ENCODE measurements around the gene ATP9B.

Gene ATP9B

DNA sequence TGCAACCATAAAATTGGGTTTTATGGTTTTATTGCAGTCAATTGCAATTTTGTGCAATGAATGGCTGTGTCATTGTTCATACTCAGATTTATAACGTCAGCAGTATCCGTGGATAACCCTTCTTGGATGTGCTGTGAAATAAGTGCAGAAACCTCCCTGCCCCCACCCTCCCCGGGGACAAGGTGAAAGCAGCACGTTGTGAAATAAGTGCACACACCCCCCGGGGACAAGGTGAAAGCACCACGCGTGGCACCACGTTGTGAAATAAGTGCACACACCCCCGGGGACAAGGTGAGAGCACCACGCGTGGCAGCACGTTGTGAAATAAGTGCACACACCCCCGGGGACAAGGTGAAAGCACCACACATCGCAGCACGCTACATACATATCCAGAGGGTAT, 232.9 kb downstream of the ATP9B start:
- H3K27ac ChIP-seq: no peak overlapping the region
- TF ChIP-seq, protein P1, sequence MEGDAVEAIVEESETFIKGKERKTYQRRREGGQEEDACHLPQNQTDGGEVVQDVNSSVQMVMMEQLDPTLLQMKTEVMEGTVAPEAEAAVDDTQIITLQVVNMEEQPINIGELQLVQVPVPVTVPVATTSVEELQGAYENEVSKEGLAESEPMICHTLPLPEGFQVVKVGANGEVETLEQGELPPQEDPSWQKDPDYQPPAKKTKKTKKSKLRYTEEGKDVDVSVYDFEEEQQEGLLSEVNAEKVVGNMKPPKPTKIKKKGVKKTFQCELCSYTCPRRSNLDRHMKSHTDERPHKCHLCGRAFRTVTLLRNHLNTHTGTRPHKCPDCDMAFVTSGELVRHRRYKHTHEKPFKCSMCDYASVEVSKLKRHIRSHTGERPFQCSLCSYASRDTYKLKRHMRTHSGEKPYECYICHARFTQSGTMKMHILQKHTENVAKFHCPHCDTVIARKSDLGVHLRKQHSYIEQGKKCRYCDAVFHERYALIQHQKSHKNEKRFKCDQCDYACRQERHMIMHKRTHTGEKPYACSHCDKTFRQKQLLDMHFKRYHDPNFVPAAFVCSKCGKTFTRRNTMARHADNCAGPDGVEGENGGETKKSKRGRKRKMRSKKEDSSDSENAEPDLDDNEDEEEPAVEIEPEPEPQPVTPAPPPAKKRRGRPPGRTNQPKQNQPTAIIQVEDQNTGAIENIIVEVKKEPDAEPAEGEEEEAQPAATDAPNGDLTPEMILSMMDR (conservative IDR thresholded peaks at IDR 0.05): no peak
- no peak for TF ChIP-seq ZFX (IDR thresholded peaks at IDR 0.05)

DNA sequence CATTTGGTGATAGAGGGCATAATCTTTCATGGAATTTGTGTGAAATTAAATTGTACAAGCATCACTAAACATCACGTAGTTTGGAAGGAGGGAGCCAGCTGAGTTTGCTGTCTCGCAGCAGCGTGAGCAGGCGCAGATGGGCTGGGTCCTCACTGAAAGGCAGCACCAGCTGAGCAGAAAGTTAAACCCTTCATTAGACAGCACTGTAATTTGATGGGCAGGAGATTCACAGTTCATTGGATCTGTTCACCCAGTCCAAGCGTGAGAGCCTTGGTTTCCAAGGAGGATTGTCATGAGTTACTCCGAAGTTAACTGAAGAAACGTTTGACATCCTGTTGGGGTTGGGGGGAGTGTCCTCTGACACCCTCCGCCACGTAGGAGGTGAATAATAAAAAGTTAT, 236.7 kb downstream of the ATP9B start:
- TF ChIP-seq, protein P1 (conservative IDR thresholded peaks at IDR 0.05): no peak
- TF ChIP-seq ZFX (IDR thresholded peaks at IDR 0.05): no peak
- H3K27ac ChIP-seq: no peak overlapping the region

DNA sequence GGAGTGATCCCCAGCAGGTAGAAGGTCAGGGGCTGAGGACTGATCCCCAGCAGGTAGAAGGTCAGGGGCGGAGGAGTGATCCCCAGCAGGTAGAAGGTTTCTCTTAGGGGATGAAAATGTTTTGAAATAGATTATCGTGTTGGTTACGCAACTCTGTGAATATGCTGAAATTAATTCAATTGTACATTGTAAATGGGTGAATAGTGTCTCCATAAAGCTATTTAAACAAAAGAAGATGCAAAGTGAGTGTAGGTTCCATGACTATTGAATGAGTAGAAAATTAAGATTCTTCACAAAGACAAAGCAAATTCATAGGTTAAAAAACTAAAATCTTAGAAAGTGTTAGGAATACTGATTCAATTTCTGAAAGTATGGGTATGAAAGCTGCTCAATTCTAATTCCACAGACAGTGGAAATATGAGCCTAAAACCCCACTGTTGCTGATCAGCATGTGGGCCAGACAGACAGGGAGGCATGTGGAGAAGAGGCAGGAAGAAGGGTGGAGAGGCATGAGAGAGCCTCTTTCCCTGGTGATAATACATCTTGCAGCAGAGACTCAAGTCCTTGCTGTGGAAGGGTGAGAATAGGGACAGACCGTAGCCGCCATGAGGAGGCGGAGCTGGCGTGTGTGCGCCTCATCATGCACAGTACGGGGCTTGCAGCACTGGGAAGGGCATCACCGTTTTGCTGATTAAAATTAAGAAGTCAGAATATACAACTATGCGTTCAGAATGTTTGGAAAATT, 240.6 kb downstream of the ATP9B start:
- TF ChIP-seq ZFX (IDR thresholded peaks at IDR 0.05): no peak
- TF ChIP-seq, protein P1 (conservative IDR thresholded peaks at IDR 0.05): no peak
- no peak overlapping the region for H3K27ac ChIP-seq

DNA sequence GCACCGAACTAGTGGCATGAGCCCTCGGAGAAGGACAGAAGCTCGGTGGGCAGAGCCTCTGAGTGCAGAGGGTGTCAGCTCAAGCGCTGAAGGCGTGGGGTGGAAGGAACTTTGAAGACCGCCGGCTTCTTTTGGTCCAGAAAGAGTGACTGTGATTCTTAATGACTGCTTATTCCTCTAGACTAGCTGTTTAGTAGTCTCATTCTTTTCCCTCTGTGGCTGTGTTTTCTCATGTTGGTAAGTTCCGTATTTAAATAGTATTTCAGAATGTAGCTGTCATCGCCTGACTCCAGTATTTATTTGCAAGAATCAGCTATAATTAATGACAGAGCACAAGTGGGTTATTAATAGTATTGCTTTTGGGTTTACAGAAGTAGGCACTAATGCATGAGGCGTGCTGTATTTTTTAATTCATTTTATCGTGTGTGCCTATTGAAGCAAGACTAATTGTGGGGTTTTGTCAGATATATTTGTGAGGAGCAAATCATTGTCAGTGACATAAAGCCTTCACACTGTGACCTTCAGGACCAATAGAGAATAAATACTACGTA, 245.7 kb downstream of the ATP9B start:
- TF ChIP-seq ZFX (IDR thresholded peaks at IDR 0.05): no peak
- TF ChIP-seq, protein P1 (conservative IDR thresholded peaks at IDR 0.05): no peak
- no peak overlapping the region for H3K27ac ChIP-seq

DNA sequence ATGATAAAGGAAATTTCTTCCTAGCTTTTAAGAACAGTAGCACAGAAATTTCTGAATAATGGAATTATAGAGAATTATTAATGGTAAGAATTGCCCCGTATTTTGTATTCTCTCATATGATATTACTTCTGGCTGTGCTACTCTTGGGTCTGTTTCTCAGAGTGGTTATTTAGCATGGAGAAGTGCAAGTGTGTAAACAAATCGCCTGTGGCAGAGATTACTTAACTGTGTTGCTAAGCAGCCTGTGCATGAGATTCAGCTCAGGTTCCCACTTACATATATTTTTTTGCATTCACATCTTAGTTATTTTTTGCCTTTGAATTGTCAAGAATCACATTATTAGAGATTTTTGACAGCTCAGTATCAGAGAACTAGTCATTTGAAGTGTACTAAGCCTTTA, 246.4 kb downstream of the ATP9B start:
- no peak overlapping the region for H3K27ac ChIP-seq
- TF ChIP-seq, protein P1 (conservative IDR thresholded peaks at IDR 0.05): no peak
- TF ChIP-seq ZFX (IDR thresholded peaks at IDR 0.05): no peak

DNA sequence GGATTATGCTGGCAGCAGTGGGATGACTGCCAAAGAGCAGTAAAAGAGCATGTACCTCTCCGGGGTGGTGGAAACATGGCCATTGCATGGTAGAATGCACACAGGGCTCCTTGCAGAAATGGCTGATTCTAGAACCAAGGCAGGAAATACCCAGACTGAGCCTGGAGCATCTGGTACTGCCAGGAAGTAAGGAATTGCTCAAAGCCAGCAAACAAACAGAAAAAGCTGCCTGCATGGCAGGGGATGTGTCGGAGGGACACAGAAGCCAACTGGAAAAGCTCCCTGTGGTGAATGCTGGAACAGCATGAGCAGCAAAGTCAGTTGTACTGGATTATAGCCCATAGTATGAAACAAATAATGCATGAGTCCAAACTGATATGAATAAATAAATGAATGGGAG, 248.5 kb downstream of the ATP9B start:
- TF ChIP-seq, protein P1 (conservative IDR thresholded peaks at IDR 0.05): peak; percentile 20; the same call in 1 of the 2 replicates
- TF ChIP-seq ZFX (IDR thresholded peaks at IDR 0.05): no peak
- no peak overlapping the region for H3K27ac ChIP-seq

DNA sequence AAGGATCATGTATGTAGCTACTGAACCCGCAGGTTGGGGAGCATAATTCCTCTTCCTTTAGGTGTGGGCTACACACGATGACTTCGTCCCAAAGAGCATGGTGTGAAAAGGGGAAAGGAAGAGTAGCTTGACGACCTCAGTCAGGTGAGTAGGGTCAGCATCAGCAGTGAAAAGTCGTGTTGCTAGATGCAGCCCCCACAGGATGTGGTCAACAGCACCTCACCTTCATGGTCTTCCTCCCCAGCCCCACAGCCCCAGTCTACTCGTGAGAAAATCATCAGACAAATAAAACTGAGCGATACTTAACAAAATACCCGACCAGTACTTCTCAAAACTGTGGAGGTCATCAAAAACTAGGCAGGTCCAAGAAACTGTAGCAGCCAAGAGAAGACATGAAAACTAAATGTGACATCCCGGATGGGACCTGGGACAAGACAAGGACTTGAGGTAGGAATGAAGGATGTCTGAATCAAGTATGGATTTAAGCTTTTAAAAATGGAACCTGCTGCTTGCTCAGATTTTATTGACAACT, 249.0 kb downstream of the ATP9B start:
- TF ChIP-seq, protein P1 (conservative IDR thresholded peaks at IDR 0.05): 0 out of 2 replicates have a peak, but pooled peaks have one; percentile 2
- no peak for TF ChIP-seq ZFX (IDR thresholded peaks at IDR 0.05)
- no peak overlapping the region for H3K27ac ChIP-seq
